K562 (cell line): ENCODE measurements around the gene C1orf74. TPM values are rescaled to one million over a fixed set of nuclear protein-coding genes. Genes with fewer than 3 reads are reported as not detected.
A peak's percentile ranks its signal among the peaks of the same experiment; 100 is the strongest.

Experiments used
- CBX3 ChIP-seq, 2 experiments: IDR thresholded peaks; 1 replicate in 1 of 2; 2 replicates in 1 of 2; pipeline ENCODE4 v1.6.1; 2012; ENCODE audit warnings: inconsistent platforms in 2 of 2, low read length in 2 of 2, borderline replicate concordance in 1 of 2, control low read depth in 1 of 2
- CREB1 ChIP-seq, 2 experiments: sonication (generic) in 1 of 2; formaldehyde crosslinking in 1 of 2; IDR thresholded peaks; 2 replicates each; pipeline versions ENCODE4 v1.6.1 to v1.8.0; 2012 to 2022; ENCODE audit warnings: inconsistent platforms in 1 of 2, mild to moderate bottlenecking in 1 of 2, missing genetic modification reagents in 1 of 2, moderate library complexity in 1 of 2
- GABPB1 ChIP-seq: sonication (generic); formaldehyde crosslinking; IDR thresholded peaks from 2 replicates; pipeline ENCODE4 v1.8.0; 2022; ENCODE audit warnings: mild to moderate bottlenecking, missing genetic modification reagents
- GTF2F1 ChIP-seq: IDR thresholded peaks from 2 replicates; pipeline ENCODE4 v1.6.1; 2011; ENCODE audit warnings: low read depth, low read length, improper control_type of control experiment
- MYC ChIP-seq, 2 experiments: fragments of 250-450 bp in 1 of 2; sonication (Bioruptor Pico) in 1 of 2; IDR thresholded peaks; 2 replicates each; pipeline versions ENCODE4 v1.5.1 to v1.6.1; 2012 to 2021; ENCODE audit warnings: low read depth in 2 of 2, borderline replicate concordance in 1 of 2, improper control_type of control experiment in 1 of 2, low read length in 1 of 2, mild to moderate bottlenecking in 1 of 2, moderate library complexity in 1 of 2
- PRDM10 ChIP-seq: fragments of 450-650 bp; IDR thresholded peaks from 2 replicates; pipeline ENCODE4 v1.6.1; 2018; ENCODE audit not compliant: partially characterized antibody
- PRPF4 ChIP-seq: fragments of 200-400 bp; formaldehyde crosslinking; IDR thresholded peaks from one replicate; pipeline ENCODE4 v1.6.1; 2017; ENCODE audit warnings: low read length, low read depth, mild to moderate bottlenecking; ENCODE audit not compliant: insufficient read depth, poor library complexity, severe bottlenecking
- ZBTB40 ChIP-seq, 2 experiments: fragments of 450-650 bp in 1 of 2; sonication (generic) in 1 of 2; formaldehyde crosslinking in 1 of 2; IDR thresholded peaks; 2 replicates each; pipeline versions ENCODE4 v1.7.1 to v1.9.0; 2016 to 2022; ENCODE audit warnings: inconsistent platforms in 1 of 2, mild to moderate bottlenecking in 1 of 2, missing genetic modification reagents in 1 of 2
- ZNF41 ChIP-seq: fragments of 250-450 bp; sonication (Bioruptor Pico); conservative IDR thresholded peaks from 2 replicates; pipeline ENCODE4 v1.4.0; 2020; ENCODE audit warnings: mild to moderate bottlenecking
- polyA plus RNA-seq, 8 experiments: library from polyadenylated mRNA; depleted of rRNA in 4 of 8; stranded (reverse) in 5 of 8; unstranded in 3 of 8; fragments of >200 nt; fragmentation: Nextera tagmentation in 2 of 8; fragmentation: Illumina TruSeq in 1 of 8; extraction: Ambion mirVana in 2 of 8; extraction: Trizol in 1 of 8; gene quantifications; 2 replicates each; pipeline versions ENCODE4 v1.2.1 to v1.2.3, GENCODE V29; 2011 to 2014; ENCODE audit warnings: inconsistent platforms in 1 of 8, missing spikeins in 1 of 8
- total RNA-seq, 7 experiments: library from RNA; depleted of rRNA in 6 of 7; stranded (reverse); fragments of >200 nt in 6 of 7; fragmentation: Illumina TruSeq in 2 of 7; extraction: Trizol in 2 of 7; gene quantifications; 2 replicates each; pipeline versions ENCODE4 v1.2.1 to v1.2.3, GENCODE V29; 2011 to 2021; ENCODE audit warnings: low replicate concordance in 1 of 7

C1orf74 gene
- total and polyA plus RNA-seq, 9 of the 15 experiments (the other 6 are each of a cell fraction or from before 2014, with no cell fraction given) = 4.0 to 7.6 (median 5.7) TPM

- no peak for TF ChIP-seq PRPF4
- peak; percentile 98 for TF ChIP-seq ZBTB40 (IDR thresholded peaks at IDR 0.05)
- TF ChIP-seq ZBTB40 (CRISPR knock-in tag; IDR thresholded peaks at IDR 0.05) = no peak
- 0 out of 2 replicates have a peak, but pooled peaks have one; percentile 28 for TF ChIP-seq ZNF41 (CRISPR knock-in tag)
- peak; percentile 98 for TF ChIP-seq GABPB1
- peak; percentile 99 for TF ChIP-seq CREB1 (IDR thresholded peaks at IDR 0.05)
- TF ChIP-seq CREB1 (CRISPR knock-in tag; IDR thresholded peaks at IDR 0.05) = peak; percentile 99
- 0 out of 2 replicates have a peak, but pooled peaks have one; percentile 49 for TF ChIP-seq GTF2F1
- TF ChIP-seq CBX3 (IDR thresholded peaks at IDR 0.05; ENCODE audit: borderline replicate concordance in 1 of 2, low read length in 2 of 2) = peak in 1 of 2 experiments; percentile 99; a peak in 2 of 3 replicates
- peak; percentile 28 for TF ChIP-seq PRDM10
- TF ChIP-seq MYC (IDR thresholded peaks at IDR 0.05; ENCODE audit: low read depth, low read length) = peak; percentile 89
- TF ChIP-seq MYC (CRISPR knock-in tag; IDR thresholded peaks at IDR 0.05; ENCODE audit: borderline replicate concordance, low read depth) = no peak
Observed at GRCh38 chr1:209784265-209785169, at the start of gene C1orf74 (continued).
